HG03460 (cell line): Measurements from ENCODE around the gene GIGYF2.
"Not testable (repeated sequence)": the region's sequence is repeated elsewhere in the genome, so short reads cannot be mapped to it uniquely, and the experiment has no call there.

ENCODE experiments used
- ATAC-seq: cut with Tn5 transposase; IDR thresholded peaks from one replicate; pipeline ENCODE4 v1.9.1; 2021; ENCODE audit not compliant: unreplicated experiment

Gene GIGYF2

DNA sequence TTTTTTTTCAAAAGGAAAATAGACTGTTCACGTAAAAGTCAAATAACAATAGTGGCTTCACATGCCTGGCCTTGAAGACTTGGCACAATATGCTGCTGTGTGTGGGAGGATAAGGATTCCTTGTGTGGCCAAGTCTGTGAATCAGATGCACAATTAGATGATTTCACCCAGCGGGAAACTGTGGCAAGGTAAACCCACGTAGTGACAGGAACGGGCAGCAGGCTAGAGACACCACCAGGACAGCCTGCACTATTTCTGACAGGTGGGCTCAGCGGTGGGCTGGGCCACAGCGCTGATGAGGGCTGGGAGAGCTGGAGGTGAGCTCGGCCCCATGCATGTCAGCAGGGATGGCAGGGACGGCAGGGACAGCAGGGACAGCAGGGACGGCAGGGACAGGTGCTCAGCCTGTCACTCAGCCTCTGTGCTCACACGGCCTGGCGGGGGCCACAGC lies 194.5 kb downstream of the GIGYF2 start:
- no peak for ATAC-seq

DNA sequence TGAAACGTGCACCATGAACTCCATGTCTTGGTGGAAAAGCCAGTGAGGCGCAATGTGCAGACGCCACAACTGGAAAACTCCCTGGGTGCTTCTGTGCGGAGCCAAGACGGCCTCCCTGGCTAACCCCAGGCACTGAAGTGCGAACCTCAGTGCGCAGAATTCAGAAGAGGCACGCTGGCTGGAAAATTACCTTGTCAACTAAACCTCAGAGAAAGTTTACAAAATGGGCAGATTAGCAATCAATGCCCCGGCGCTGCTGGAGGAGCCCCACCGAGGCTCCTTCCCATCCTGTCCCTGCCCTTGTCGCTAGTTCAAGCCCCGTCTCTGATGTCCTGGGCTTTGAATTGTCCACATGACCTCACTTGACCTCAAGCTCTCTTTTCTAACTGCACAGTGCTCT lies 195.1 kb downstream of the GIGYF2 start:
- ATAC-seq, result no peak

- ATAC-seq, result no peak
Measured at GRCh38 chr2:232892843-232893242, 195.7 kb downstream of the GIGYF2 start.

- ATAC-seq, result no peak
Measured at GRCh38 chr2:232893834-232894233, 196.7 kb downstream of the GIGYF2 start.

DNA sequence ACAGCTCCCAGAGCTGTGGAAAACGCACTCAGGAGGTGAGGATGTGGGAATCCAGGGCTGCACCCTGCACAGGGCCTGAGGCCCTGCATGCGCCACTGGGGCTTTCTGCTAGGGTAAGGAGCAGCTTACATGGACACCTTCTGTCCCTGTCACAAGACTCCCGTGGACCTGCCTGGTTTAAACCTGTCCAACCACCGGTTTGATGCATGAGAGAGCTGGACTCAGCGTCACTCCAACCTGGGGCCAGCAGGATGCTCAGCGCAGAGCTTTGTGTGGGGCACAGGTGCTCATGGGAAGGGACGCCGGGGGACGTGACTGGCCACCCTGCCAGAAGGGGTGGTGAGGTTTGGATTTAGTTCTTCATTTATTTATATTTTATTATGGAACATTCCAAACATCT lies 197.1 kb downstream of the GIGYF2 start:
- ATAC-seq, result no peak

DNA sequence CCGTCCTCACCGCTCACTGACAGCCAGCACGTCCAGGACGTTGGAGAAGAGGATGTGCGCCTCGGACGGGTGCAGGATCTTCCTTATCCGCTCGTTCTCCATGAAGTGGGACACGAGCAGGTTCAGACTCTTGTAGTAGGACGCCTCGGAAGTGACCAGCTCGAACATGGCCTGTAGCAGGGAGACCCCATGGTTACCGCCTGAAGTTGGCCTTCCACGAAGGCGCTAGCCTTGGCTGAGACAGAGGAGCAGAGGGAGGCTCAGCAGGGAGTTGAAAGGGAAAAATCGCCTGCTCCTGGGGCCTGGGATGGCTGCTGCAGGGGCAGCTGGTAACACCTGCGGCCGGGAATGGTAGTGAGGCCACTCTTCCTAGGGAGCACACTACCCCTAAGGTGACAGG lies 197.6 kb downstream of the GIGYF2 start:
- no peak for ATAC-seq

GRCh38 chr2:232896111-232896510 lies 199.0 kb downstream of the GIGYF2 start:
- ATAC-seq, result no peak

DNA sequence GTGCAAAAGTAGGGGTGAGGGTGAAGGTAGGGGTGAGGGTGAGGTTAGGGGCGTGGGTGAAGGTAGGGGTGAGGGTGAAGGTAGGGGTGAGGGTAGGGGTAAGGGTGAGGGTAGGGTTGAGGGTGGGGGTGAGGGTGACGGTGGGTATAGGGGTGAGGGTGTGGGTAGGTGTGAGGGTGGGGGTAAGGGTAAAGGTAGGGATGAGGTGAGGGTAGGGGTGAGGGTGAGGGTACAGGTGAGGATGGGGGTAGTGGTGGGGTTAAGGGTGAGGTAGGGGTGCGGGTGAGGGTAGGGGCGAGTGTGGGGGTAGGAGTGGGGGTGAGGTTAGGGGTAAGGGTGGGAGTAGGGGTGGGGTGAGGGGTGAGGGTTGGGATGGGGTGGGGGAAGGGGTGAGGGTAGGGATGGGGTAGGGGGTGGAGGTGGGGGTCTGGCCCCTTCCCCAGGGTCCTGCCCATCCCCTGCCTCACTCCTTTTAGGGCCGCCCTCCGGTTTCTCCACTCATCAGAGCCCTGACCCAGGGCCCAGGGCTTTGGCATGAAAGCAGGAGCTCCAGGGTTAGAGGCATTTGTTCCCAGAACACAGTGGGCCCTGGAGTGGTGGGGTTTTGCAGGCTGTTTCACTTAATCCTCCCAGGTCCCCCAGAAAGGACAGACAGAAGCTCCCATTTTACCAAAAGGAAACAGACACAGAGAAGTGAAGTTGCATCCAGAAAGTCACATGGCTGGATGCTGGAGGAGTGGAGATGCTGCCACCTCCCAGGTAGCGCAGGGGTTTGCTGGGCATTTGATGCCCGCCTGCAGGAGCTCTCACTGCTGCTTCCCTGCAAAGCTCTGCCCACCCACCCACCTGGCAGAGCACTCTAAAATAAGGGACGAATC lies 199.8 kb downstream of the GIGYF2 start:
- no peak for ATAC-seq

DNA sequence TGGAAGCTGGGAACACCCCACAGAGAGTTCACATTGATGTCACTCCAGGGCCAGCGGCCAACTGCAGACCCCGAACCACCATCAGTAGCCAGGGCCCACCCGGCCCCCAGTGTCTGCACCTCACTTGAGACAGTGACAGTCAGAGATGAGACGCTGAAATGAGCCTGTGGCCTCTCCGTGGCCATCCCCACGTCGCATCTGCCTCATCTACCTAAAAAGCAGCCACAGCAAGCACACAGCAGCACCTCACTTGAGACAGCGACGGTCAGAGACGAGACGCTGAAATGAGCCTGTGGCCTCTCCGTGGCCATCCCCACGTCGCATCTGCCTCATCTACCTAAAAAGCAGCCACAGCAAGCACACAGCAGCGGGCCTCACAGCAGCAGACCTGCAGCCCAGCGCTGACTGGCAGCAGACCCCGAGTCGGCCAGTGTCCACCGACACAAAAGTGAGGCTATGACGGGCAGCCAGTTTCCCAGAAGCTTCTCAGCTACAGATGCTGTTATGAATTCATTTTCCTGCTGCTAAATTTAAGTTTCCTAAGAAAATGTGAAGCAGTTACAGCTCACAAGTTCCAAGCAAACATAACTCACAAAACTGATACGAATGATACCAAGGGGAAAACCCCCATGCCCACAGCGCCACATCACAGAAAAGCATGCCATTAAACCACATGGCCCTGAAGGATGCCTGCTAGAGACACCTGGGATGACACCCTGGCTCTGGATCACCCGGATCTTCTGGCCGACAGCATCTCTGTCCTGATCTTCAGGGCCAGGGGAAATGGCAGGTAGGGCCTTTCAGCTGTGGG lies 200.7 kb downstream of the GIGYF2 start:
- ATAC-seq, result no peak

- no peak for ATAC-seq
Measured at GRCh38 chr2:232898592-232899543, 201.7 kb downstream of the GIGYF2 start.

- no peak for ATAC-seq
Measured at GRCh38 chr2:232900811-232901735, 203.9 kb downstream of the GIGYF2 start.

GRCh38 chr2:232901736-232902578 lies 204.8 kb downstream of the GIGYF2 start:
- no peak for ATAC-seq

DNA sequence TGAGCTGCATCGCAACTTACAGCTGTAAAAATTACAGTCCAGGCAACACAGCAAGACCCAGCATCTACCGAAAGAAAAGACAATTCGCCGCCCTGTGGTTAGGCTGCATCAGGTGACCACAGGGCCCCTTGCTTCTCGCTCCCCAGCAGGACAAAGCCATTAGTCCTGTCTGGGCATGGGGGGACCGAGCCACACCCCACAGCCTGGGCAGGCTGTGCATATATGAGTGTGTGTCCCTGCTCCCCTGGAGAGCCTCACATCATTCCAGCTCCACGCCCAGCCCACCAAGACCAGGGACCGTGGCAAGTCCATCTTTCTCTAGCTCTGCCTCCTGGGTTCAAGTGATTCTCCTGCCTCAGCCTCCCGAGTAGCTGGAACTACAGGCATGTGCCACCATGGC lies 206.9 kb downstream of the GIGYF2 start:
- no peak for ATAC-seq

DNA sequence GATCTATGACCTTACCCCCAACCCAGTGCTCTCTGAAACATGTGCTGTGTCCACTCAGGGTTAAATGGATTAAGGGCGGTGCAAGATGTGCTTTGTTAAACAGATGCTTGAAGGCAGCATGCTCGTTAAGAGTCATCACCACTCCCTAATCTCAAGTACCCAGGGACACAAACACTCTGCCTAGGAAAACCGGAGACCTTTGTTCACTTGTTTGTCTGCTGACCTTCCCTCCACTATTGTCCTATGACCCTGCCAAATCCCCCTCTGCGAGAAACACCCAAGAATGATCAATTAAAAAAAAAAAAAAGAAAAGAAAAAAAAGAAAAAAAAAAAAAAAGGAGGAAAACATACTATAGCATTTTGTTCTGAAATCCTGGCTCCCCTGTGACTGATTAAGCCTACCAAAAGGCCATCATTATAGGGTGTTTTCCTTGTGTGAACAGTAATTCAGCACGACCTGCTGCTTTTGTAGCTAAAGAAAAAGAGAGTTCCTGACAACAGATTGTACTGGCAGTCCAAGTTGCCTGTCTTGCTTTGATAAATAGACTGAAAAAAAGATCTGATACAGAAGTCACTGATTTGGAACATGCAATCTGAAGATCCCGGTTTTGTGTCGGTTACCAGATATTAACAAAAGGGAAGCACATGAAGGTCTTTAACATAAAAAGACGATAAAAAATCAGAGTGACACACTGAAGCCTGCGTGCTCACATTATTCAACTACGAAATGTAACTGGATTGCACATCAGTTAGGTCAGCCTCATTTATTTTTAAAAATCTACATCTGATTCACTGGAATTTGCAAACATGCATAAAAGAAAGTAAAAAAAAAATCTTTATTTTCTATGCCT lies 210.0 kb downstream of the GIGYF2 start:
- not testable (repeated sequence) for ATAC-seq

- not testable (repeated sequence) for ATAC-seq
Measured at GRCh38 chr2:232907718-232908085, 210.6 kb downstream of the GIGYF2 start.

DNA sequence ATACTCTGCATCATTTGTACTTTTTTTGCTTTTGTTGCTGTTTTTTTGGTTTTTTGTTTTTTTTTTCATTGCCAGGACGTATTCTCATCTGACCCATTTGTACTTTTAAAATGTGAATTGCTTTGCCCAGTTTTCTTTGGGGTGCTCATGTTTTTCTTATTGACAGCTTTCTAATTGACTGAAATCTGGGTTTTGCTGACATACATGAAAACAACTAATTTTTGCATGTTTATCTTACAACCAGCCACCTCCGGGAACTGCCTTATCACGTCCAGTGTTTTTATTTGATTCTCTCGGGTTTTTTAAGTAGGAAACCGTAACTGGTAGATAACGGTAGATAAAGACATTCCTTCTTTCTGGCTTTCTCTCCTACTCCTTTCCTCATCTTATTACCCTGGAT lies 211.6 kb downstream of the GIGYF2 start:
- ATAC-seq, result no peak
